ENCODE measurements around the gene HPX. TPM values are rescaled to one million over a fixed set of nuclear protein-coding genes. Genes with fewer than 3 reads are reported as not detected.

HPX gene
- total RNA-seq, 1 experiment from 2014 or later = not detected

GRCh38 chr11:6414874-6415328 lies 25.9 kb downstream of the HPX start:
- no peaks in the 10 kb centered on the region for H3K27me3 ChIP-seq
- H3K4me3 ChIP-seq = no peak overlapping the region
- DNase-seq = no peak
- no peaks in the 10 kb centered on the region for H3K9me3 ChIP-seq (replicated peaks)
- no peaks in the 10 kb centered on the region for H3K36me3 ChIP-seq
- H3K4me1 ChIP-seq = peaks cover 3% of the 10 kb centered on the region; the same call in 1 of the 2 replicates
- H3K27ac ChIP-seq = no peak overlapping the region

- Histone ChIP-seq H3K27me3 (no peaks in the 10 kb centered on the region), H3K9me3 (replicated peaks) (no peaks in the 10 kb centered on the region), H3K27ac (no peak overlapping the region), H3K36me3 (no peaks in the 10 kb centered on the region), H3K4me3 (no peak overlapping the region), H3K4me1 (no peaks in the 10 kb centered on the region)
- DNase-seq = no peak
These were observed 27.0 kb downstream of the HPX start for GRCh38 chr11:6413791-6414201.

- no peaks in the 10 kb centered on the region for H3K36me3 ChIP-seq
- no peak overlapping the region for H3K4me3 ChIP-seq
- no peaks in the 10 kb centered on the region for H3K9me3 ChIP-seq (replicated peaks)
- H3K27me3 ChIP-seq = no peaks in the 10 kb centered on the region
- H3K4me1 ChIP-seq = no peaks in the 10 kb centered on the region
- H3K27ac ChIP-seq = no peak overlapping the region
- DNase-seq = no peak
These were observed 29.2 kb downstream of the HPX start for GRCh38 chr11:6411594-6412031.

- Histone ChIP-seq H3K4me3 (no peak overlapping the region), H3K9me3 (replicated peaks) (no peaks in the 10 kb centered on the region), H3K36me3 (no peaks in the 10 kb centered on the region), H3K27me3 (no peaks in the 10 kb centered on the region), H3K4me1 (no peaks in the 10 kb centered on the region), H3K27ac (no peak overlapping the region)
- DNase-seq = no peak
These were observed 29.9 kb downstream of the HPX start for GRCh38 chr11:6410695-6411430.

GRCh38 chr11:6406370-6406769 lies 34.4 kb downstream of the HPX start:
- no peak overlapping the region for H3K4me3 ChIP-seq
- no peaks in the 10 kb centered on the region for H3K9me3 ChIP-seq (replicated peaks)
- no peak overlapping the region for H3K27ac ChIP-seq
- no peak for DNase-seq
- H3K27me3 ChIP-seq = no peaks in the 10 kb centered on the region
- H3K36me3 ChIP-seq = no peaks in the 10 kb centered on the region
- H3K4me1 ChIP-seq = no peaks in the 10 kb centered on the region

- Histone ChIP-seq H3K4me3 (no peak overlapping the region), H3K36me3 (no peaks in the 10 kb centered on the region), H3K4me1 (no peaks in the 10 kb centered on the region), H3K27ac (no peak overlapping the region), H3K27me3 (no peaks in the 10 kb centered on the region), H3K9me3 (replicated peaks) (no peaks in the 10 kb centered on the region)
- no peak for DNase-seq
These were observed 34.9 kb downstream of the HPX start for GRCh38 chr11:6405846-6406245.

- H3K4me3 ChIP-seq = no peak overlapping the region
- no peaks in the 10 kb centered on the region for H3K9me3 ChIP-seq (replicated peaks)
- no peaks in the 10 kb centered on the region for H3K4me1 ChIP-seq
- no peaks in the 10 kb centered on the region for H3K36me3 ChIP-seq
- no peak overlapping the region for H3K27ac ChIP-seq
- no peak for DNase-seq
- H3K27me3 ChIP-seq = no peaks in the 10 kb centered on the region
These were observed 35.6 kb downstream of the HPX start for GRCh38 chr11:6405052-6405667.

- no peak for DNase-seq
- no peaks in the 10 kb centered on the region for H3K9me3 ChIP-seq (replicated peaks)
- no peaks in the 10 kb centered on the region for H3K4me1 ChIP-seq
- no peak overlapping the region for H3K4me3 ChIP-seq
- no peaks in the 10 kb centered on the region for H3K36me3 ChIP-seq
- H3K27ac ChIP-seq = no peak overlapping the region
- H3K27me3 ChIP-seq = no peaks in the 10 kb centered on the region
These were observed 36.3 kb downstream of the HPX start for GRCh38 chr11:6404342-6405051.

GRCh38 chr11:6403539-6403938 lies 37.2 kb downstream of the HPX start:
- no peak overlapping the region for H3K27ac ChIP-seq
- H3K9me3 ChIP-seq (replicated peaks) = no peaks in the 10 kb centered on the region
- no peaks in the 10 kb centered on the region for H3K27me3 ChIP-seq
- H3K4me3 ChIP-seq = no peak overlapping the region
- no peaks in the 10 kb centered on the region for H3K4me1 ChIP-seq
- DNase-seq = no peak
- no peaks in the 10 kb centered on the region for H3K36me3 ChIP-seq

GRCh38 chr11:6402561-6402981 lies 38.2 kb downstream of the HPX start:
- Histone ChIP-seq H3K27me3 (no peaks in the 10 kb centered on the region), H3K36me3 (no peaks in the 10 kb centered on the region), H3K27ac (no peak overlapping the region), H3K4me3 (no peak overlapping the region), H3K9me3 (replicated peaks) (no peaks in the 10 kb centered on the region), H3K4me1 (no peaks in the 10 kb centered on the region)
- DNase-seq = no peak

- no peaks in the 10 kb centered on the region for H3K4me1 ChIP-seq
- no peak for DNase-seq
- H3K9me3 ChIP-seq (replicated peaks) = no peaks in the 10 kb centered on the region
- no peak overlapping the region for H3K4me3 ChIP-seq
- H3K27me3 ChIP-seq = no peaks in the 10 kb centered on the region
- H3K36me3 ChIP-seq = no peaks in the 10 kb centered on the region
- H3K27ac ChIP-seq = no peak overlapping the region
These were observed 38.7 kb downstream of the HPX start for GRCh38 chr11:6402061-6402470.

- DNase-seq = no peak
- no peaks in the 10 kb centered on the region for H3K4me1 ChIP-seq
- no peaks in the 10 kb centered on the region for H3K9me3 ChIP-seq (replicated peaks)
- no peak overlapping the region for H3K27ac ChIP-seq
- H3K27me3 ChIP-seq = no peaks in the 10 kb centered on the region
- no peaks in the 10 kb centered on the region for H3K36me3 ChIP-seq
- H3K4me3 ChIP-seq = no peak overlapping the region
These were observed 39.3 kb downstream of the HPX start for GRCh38 chr11:6401464-6401863.

GRCh38 chr11:6400431-6401345 lies 40.1 kb downstream of the HPX start:
- Histone ChIP-seq H3K9me3 (replicated peaks) (no peaks in the 10 kb centered on the region), H3K4me1 (no peaks in the 10 kb centered on the region), H3K27me3 (no peaks in the 10 kb centered on the region)

GRCh38 chr11:6397636-6398035 lies 43.2 kb downstream of the HPX start:
- no peak for DNase-seq
- no peak overlapping the region for H3K27ac ChIP-seq
- H3K9me3 ChIP-seq (replicated peaks) = no peaks in the 10 kb centered on the region
- no peaks in the 10 kb centered on the region for H3K27me3 ChIP-seq
- no peaks in the 10 kb centered on the region for H3K4me1 ChIP-seq
- no peak overlapping the region for H3K4me3 ChIP-seq
- H3K36me3 ChIP-seq = no peaks in the 10 kb centered on the region

More at GRCh38 chr11:6400431-6401345, 40.1 kb downstream of the HPX start:
- Histone ChIP-seq H3K4me3 (no peak overlapping the region), H3K36me3 (no peaks in the 10 kb centered on the region), H3K27ac (no peak overlapping the region)
- DNase-seq = no peak
